Testis (tissue), 3 donors: ENCODE data around the gene TRMT2A. TPM values are rescaled to one million over a fixed set of nuclear protein-coding genes. Genes with fewer than 3 reads are reported as not detected.

ENCODE experiments used
- DNase-seq: peaks from one replicate; pipeline ENCODE4 v3.0.0-alpha.2; 2019
- H3K27ac ChIP-seq, 2 donors: fragments of 200-600 bp; sonication (generic); one replicate each; pipeline ENCODE4 v1.5.1; 2019
- H3K27me3 ChIP-seq: fragments of 200-600 bp; sonication (generic); one replicate; pipeline ENCODE4 v1.5.1; 2019
- H3K36me3 ChIP-seq: fragments of 200-600 bp; sonication (generic); one replicate; pipeline ENCODE4 v1.5.1; 2017; ENCODE audit warnings: low read depth; ENCODE audit errors: missing control alignments
- H3K4me1 ChIP-seq: fragments of 200-600 bp; sonication (generic); one replicate; pipeline ENCODE4 v1.5.1; 2019
- H3K4me3 ChIP-seq, 2 donors: fragments of 200-600 bp; sonication (generic); one replicate each; pipeline ENCODE4 v1.5.1; 2017 to 2019
- H3K9me3 ChIP-seq: fragments of 200-600 bp; sonication (generic); one replicate; pipeline ENCODE4 v1.5.1; 2017
- CTCF ChIP-seq, 3 experiments: fragments of 450-650 bp in 2 of 3; fragments of 200-600 bp in 1 of 3; sonication (generic) in 1 of 3; IDR thresholded peaks; one replicate each; pipeline ENCODE4 v1.5.1; 2016 to 2019; ENCODE audit warnings: antibody characterized with exemption in 3 of 3, mild to moderate bottlenecking in 2 of 3, moderate library complexity in 1 of 3
- POLR2A ChIP-seq: fragments of 450-650 bp; IDR thresholded peaks from one replicate; pipeline ENCODE4 v1.6.1; 2017; ENCODE audit warnings: antibody characterized with exemption, mild to moderate bottlenecking, moderate library complexity
- WGBS, 2 donors: methylation state at CpG; one replicate each; pipeline ENCODE4 v1.1.5; 2018; 5-methylcytosine and 5-hydroxymethylcytosine counted together
- intact Hi-C: fragments of 100-400 bp; cut with DNase I; formaldehyde crosslinking; loops from one replicate; pipeline ENCODE4 v1.15.1; 2023; ENCODE audit warnings: low total_unique reads
- polyA plus RNA-seq: library from polyadenylated mRNA; stranded (reverse); fragments of 350-450 nt; fragmentation: Illumina TruSeq; extraction: RNeasy Lipid Tissue Mini Kit (QIAGEN cat#74804); gene quantifications from one replicate; pipeline ENCODE4 v1.2.3, GENCODE V29; 2014; ENCODE audit warnings: low read depth, low replicate concordance; ENCODE audit not compliant: insufficient read depth
- total RNA-seq, 2 donors: library from RNA; depleted of rRNA; stranded (reverse); fragments of >200 nt; gene quantifications; one replicate each; pipeline ENCODE4 v1.2.3, GENCODE V29; 2016

The TRMT2A gene
- total and polyA plus RNA-seq, 3 donors from 2014 or later: 82.7 to 122 (median 97.2) TPM

- Histone ChIP-seq H3K9me3 (no peaks in the 10 kb centered on the region), H3K36me3 (no peaks in the 10 kb centered on the region), H3K4me3 (peak overlapping the region; percentile 94 to 98), H3K27ac (peak overlapping the region; percentile 88), H3K4me1 (peaks cover 25% of the 10 kb centered on the region), H3K27me3 (no peaks in the 10 kb centered on the region)
- intact Hi-C loops: no loop called here
- no peak for TF ChIP-seq POLR2A
- TF ChIP-seq CTCF (IDR thresholded peaks at IDR 0.05): no peak
- WGBS, 2 donors: 4 to 13% methylated on average over 25 to 27 of the region's 27 CpGs
- no peak for DNase-seq
Observed at GRCh38 chr22:20116376-20116950, 563 bp downstream of the TRMT2A start.

GRCh38 chr22:20115691-20116375 is 1.2 kb downstream of the TRMT2A start, which contains the start of gene RANBP1:
RANBP1 (plus strand) TSS chr22:20116104; CDS start chr22:20116185, 81 bp downstream.
- WGBS, 2 donors: 65% methylated on average over 29 to 30 of the region's 30 CpGs
- peak within 1 kb of the TSS; percentile 88 for H3K27ac ChIP-seq
- H3K4me3 ChIP-seq: peak within 1 kb of the TSS; percentile 94 to 98
- TF ChIP-seq POLR2A: no peak
- no peak for TF ChIP-seq CTCF (IDR thresholded peaks at IDR 0.05)
- H3K27me3 ChIP-seq: no peaks in the 10 kb centered on the region
- no peaks in the 10 kb centered on the region for H3K36me3 ChIP-seq
- peaks cover 25% of the 10 kb centered on the region for H3K4me1 ChIP-seq
- H3K9me3 ChIP-seq: no peaks in the 10 kb centered on the region
- DNase-seq: no peak
- intact Hi-C loops: no loop called here

- Histone ChIP-seq H3K36me3 (no peaks in the 10 kb centered on the region), H3K4me1 (peaks cover 25% of the 10 kb centered on the region), H3K4me3 (no peak overlapping the region), H3K27me3 (no peaks in the 10 kb centered on the region), H3K27ac (no peak overlapping the region), H3K9me3 (no peaks in the 10 kb centered on the region)
- 90 to 91% methylated on average over 30 to 36 of the region's 36 CpGs for WGBS, 2 donors
- TF ChIP-seq CTCF (IDR thresholded peaks at IDR 0.05): no peak
- no peak for TF ChIP-seq POLR2A
- no peak for DNase-seq
- intact Hi-C loops: no loop called here
Observed at GRCh38 chr22:20114506-20115475, 2.2 kb downstream of the TRMT2A start.

- TF ChIP-seq CTCF (IDR thresholded peaks at IDR 0.05): no peak
- no peak for TF ChIP-seq POLR2A
- Histone ChIP-seq H3K4me3 (no peak overlapping the region), H3K4me1 (peaks cover 19% of the 10 kb centered on the region), H3K9me3 (no peaks in the 10 kb centered on the region), H3K27ac (no peak overlapping the region), H3K36me3 (no peaks in the 10 kb centered on the region), H3K27me3 (no peaks in the 10 kb centered on the region)
- 86 to 89% methylated on average over 9 to 19 of the region's 19 CpGs for WGBS, 2 donors
- intact Hi-C loops: no loop called here
- DNase-seq: no peak
Observed at GRCh38 chr22:20113551-20114310, 3.3 kb downstream of the TRMT2A start.
